Measurements from ENCODE around the gene POLR1A.

Gene POLR1A

GRCh38 chr2:85981579-85982247, 124.0 kb downstream of the POLR1A start:
- no peak for DNase-seq (ENCODE audit: low read depth in 1 of 2, low spot score in 1 of 2)

GRCh38 chr2:85978883-85979780, 126.6 kb downstream of the POLR1A start:
- DNase-seq (ENCODE audit: low read depth in 1 of 2, low spot score in 1 of 2), result no peak

GRCh38 chr2:85976106-85976920, 129.4 kb downstream of the POLR1A start:
- no peak for DNase-seq (ENCODE audit: low read depth in 1 of 2, low spot score in 1 of 2)

GRCh38 chr2:85975581-85975980, 130.1 kb downstream of the POLR1A start:
- no peak for DNase-seq (ENCODE audit: low read depth in 1 of 2, low spot score in 1 of 2)

DNA sequence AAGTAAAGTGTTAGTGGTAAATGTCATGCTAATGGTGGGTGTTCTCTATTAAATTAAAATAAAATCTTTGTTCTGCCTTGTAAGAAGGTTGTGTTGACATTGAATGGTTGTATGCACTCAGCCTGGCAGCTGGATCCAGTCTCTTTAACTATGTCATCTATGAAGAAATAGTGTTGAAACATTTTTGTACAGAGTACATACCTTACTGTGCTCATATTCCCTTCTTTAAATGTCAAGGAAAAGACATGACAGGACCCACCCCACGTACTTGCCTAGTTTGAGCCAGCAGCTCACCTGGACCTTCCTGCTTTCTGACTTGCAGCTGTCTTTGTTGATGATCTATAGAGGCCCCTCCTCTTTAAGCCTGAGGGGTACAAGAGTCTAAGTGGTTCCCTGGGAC, 131.3 kb downstream of the POLR1A start:
- DNase-seq (ENCODE audit: low read depth in 1 of 2, low spot score in 1 of 2), result no peak

DNA sequence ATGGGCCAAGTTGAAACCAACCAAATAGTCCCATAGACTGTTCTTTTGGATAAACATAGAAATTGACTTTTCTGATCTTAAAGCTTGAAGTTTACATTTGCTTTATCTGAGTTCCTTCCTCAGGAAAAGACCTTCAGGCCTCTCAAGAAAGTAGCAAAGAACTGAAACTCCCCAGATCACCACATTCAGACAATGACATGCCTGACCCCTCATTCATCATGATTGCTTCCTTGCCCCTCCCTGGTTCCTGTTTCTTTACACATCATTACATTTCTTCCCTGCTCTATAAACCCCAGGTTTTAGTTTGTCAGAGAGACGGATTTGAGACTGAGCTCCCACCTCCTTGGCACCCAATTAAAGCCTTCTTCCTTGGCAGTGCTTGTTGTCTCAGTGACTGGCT, 133.3 kb downstream of the POLR1A start:
- no peak for DNase-seq (ENCODE audit: low read depth in 1 of 2, low spot score in 1 of 2)

DNA sequence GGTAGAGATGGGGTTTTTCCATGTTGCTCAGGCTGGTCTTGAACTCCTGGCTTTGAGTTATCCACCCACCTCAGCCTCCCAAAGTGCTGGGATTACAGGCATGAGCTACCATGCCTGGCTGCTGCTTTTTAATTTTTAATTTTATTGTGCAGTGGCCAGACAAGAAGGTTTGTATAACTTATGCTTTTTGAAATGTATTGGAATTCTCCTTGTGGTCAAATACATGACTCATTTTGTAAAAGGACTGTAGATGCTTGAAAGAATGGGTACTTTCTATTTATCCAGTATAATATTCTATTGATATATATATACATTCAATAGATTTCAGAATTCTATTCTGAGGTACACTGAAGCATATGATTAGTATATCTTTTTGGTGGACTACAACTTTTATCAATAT, 134.3 kb downstream of the POLR1A start:
- DNase-seq (ENCODE audit: low read depth in 1 of 2, low spot score in 1 of 2), result no peak

Measured in activated CD4-positive, alpha-beta T cell treated with anti-CD3 and anti-CD28 coated beads, Interleukin-2, amount 50 U/mL, for 24 hours (primary cell).